Measurements from ENCODE around the gene FBXW12. TPM values are rescaled to one million over a fixed set of nuclear protein-coding genes. Genes with fewer than 3 reads are reported as not detected.

The FBXW12 gene
- total RNA-seq, 1 donor from 2014 or later = 0.38 TPM

- peak overlapping the region; percentile 65 for H3K4me3 Mint-ChIP-seq (ENCODE audit: low read depth)
- H3K4me1 Mint-ChIP-seq (ENCODE audit: low read depth) = peaks cover 40% of the 10 kb centered on the region
- no peak for TF ChIP-seq CTCF (IDR thresholded peaks at IDR 0.05; ENCODE audit: unreplicated experiment)
- no peaks in the 10 kb centered on the region for H3K27me3 Mint-ChIP-seq
- H3K27ac Mint-ChIP-seq = peak overlapping the region; percentile 82
- peaks cover 10% of the 10 kb centered on the region for H3K36me3 Mint-ChIP-seq (ENCODE audit: insufficient read depth)
- no peaks in the 10 kb centered on the region for H3K9me3 Mint-ChIP-seq (ENCODE audit: low read depth)
- no peak for DNase-seq (ENCODE audit: low spot score, unreplicated experiment)
Measured at GRCh38 chr3:48425281-48425812, 53.3 kb downstream of the FBXW12 start.

- Mint-ChIP-seq H3K27ac (peak overlapping the region; percentile 97), H3K4me1 (ENCODE audit: low read depth) (peaks cover 51% of the 10 kb centered on the region), H3K4me3 (ENCODE audit: low read depth) (peak overlapping the region; percentile 65), H3K27me3 (no peaks in the 10 kb centered on the region), H3K36me3 (ENCODE audit: insufficient read depth) (peaks cover 10% of the 10 kb centered on the region), H3K9me3 (ENCODE audit: low read depth) (no peaks in the 10 kb centered on the region)
- no peak for TF ChIP-seq CTCF (IDR thresholded peaks at IDR 0.05; ENCODE audit: unreplicated experiment)
- no peak for DNase-seq (ENCODE audit: low spot score, unreplicated experiment)
Measured at GRCh38 chr3:48426401-48426909, 54.4 kb downstream of the FBXW12 start.

GRCh38 chr3:48426944-48427629 lies 55.1 kb downstream of the FBXW12 start:
- no peak for TF ChIP-seq CTCF (IDR thresholded peaks at IDR 0.05; ENCODE audit: unreplicated experiment)
- H3K4me3 Mint-ChIP-seq (ENCODE audit: low read depth) = peak overlapping the region; percentile 88
- H3K27ac Mint-ChIP-seq = peak overlapping the region; percentile 97
- H3K27me3 Mint-ChIP-seq = no peaks in the 10 kb centered on the region
- DNase-seq (ENCODE audit: low spot score, unreplicated experiment) = no peak
- H3K4me1 Mint-ChIP-seq (ENCODE audit: low read depth) = peaks cover 56% of the 10 kb centered on the region
- H3K36me3 Mint-ChIP-seq (ENCODE audit: insufficient read depth) = peaks cover 13% of the 10 kb centered on the region
- H3K9me3 Mint-ChIP-seq (ENCODE audit: low read depth) = no peaks in the 10 kb centered on the region

GRCh38 chr3:48427630-48427962 lies 55.6 kb downstream of the FBXW12 start:
- peak overlapping the region; percentile 97 for H3K27ac Mint-ChIP-seq
- H3K9me3 Mint-ChIP-seq (ENCODE audit: low read depth) = no peaks in the 10 kb centered on the region
- H3K36me3 Mint-ChIP-seq (ENCODE audit: insufficient read depth) = peaks cover 13% of the 10 kb centered on the region
- peak overlapping the region; percentile 88 for H3K4me3 Mint-ChIP-seq (ENCODE audit: low read depth)
- no peak for TF ChIP-seq CTCF (IDR thresholded peaks at IDR 0.05; ENCODE audit: unreplicated experiment)
- peaks cover 60% of the 10 kb centered on the region for H3K4me1 Mint-ChIP-seq (ENCODE audit: low read depth)
- H3K27me3 Mint-ChIP-seq = no peaks in the 10 kb centered on the region
- no peak for DNase-seq (ENCODE audit: low spot score, unreplicated experiment)

- H3K36me3 Mint-ChIP-seq (ENCODE audit: insufficient read depth) = peaks cover 10% of the 10 kb centered on the region
- no peak for TF ChIP-seq CTCF (IDR thresholded peaks at IDR 0.05; ENCODE audit: unreplicated experiment)
- H3K27ac Mint-ChIP-seq = peak overlapping the region; percentile 97
- no peaks in the 10 kb centered on the region for H3K27me3 Mint-ChIP-seq
- H3K9me3 Mint-ChIP-seq (ENCODE audit: low read depth) = no peaks in the 10 kb centered on the region
- peaks cover 58% of the 10 kb centered on the region for H3K4me1 Mint-ChIP-seq (ENCODE audit: low read depth)
- peak overlapping the region; percentile 88 for H3K4me3 Mint-ChIP-seq (ENCODE audit: low read depth)
- DNase-seq (ENCODE audit: low spot score, unreplicated experiment) = no peak
Measured at GRCh38 chr3:48428088-48428571, 56.1 kb downstream of the FBXW12 start.

Data from progenitor cell of endocrine pancreas (in vitro differentiated cells).